Activated CD4-positive, alpha-beta T cell treated with anti-CD3 and anti-CD28 coated beads for 4 hours (primary cell): Measurements from ENCODE around the gene CCDC3.
"Not testable (repeated sequence)": the region's sequence is repeated elsewhere in the genome, so short reads cannot be mapped to it uniquely, and the experiment has no call there.

Experiments used
- DNase-seq, 2 donors: peaks; one replicate each; pipeline ENCODE4 v3.0.0-alpha.2; 2020

The CCDC3 gene

DNA sequence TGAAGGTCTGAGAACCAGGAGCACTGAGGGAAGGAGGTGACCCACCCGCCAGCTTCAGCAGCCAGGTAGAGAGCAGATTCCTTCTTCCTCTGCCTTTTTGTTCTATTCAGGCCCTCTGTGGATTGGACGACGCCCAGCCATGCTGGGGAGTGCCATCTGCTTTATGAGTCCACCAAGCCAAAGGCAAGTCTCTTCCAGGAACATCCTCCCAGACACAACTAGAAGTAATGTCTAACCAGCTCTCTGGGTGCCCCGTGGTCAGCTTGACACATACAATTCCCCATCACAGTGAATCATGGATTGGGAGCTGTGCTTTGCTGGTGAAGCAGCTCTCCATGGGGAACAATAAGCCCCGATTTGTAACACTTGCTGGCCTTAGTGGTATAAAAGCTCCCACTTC, 125.2 kb downstream of the CCDC3 start:
- DNase-seq, result no peak

DNA sequence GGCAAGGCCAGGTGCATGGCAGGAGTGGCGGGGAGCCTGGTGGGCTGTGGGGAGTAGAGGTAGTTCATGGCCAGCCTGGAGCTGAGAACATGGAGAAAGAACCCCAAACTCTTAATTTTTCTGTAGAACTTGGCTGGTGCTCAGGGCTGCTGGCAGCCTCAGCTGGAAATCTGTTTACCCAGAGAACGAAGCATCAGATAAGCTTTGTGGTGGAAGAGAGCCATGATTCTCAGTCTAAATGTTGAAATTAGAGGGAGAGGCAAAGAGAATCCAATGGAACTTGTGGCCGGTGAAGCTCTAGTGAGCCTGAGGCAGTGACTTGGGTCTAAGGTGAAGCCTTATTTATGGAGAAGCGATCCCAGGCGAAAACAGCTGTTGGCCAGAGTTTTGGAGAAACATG, 126.4 kb downstream of the CCDC3 start:
- no peak for DNase-seq

DNA sequence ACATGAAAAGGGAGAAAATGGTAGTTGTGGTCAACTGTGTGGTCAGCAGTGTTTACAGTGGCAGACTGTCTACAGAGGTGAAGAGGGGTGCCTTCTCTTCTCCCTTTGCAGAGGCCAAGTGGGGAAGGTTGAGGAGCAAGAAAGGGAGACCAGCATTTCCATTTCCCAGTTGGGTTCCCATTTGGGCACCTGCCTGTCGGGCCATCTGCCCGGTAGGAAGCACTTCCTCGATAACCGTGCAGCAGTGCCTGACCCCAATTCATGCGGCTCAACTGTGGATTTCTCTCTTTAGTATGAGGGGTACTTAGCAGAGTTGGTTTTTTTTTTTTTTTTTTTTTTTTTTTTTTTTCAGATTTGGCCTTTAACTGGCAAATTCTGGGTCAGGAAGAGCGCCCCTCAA, 127.0 kb downstream of the CCDC3 start:
- no peak for DNase-seq

DNA sequence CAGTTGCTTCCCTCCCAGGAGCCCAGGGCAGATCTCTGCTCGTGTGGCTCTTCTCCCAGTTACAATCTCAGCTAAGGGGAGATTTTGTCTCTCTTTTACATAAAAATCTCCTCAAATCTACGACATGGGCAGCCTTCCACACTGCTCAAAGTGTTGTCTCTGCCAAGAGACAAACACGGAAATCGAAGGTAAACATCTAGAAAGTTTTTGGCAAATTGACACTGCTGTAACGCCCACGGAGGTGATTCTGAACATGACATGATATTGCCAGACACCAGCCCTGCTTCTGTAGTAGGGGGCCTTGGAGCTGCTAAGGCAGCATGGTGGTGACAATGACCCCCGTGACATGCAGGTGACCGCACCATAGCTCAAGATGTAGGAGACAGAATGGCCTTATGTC, 128.3 kb downstream of the CCDC3 start:
- DNase-seq, result no peak

GRCh38 chr10:12872577-12872976, 128.9 kb downstream of the CCDC3 start:
- no peak for DNase-seq

- DNase-seq, result no peak
Measured at GRCh38 chr10:12869427-12869826, 132.1 kb downstream of the CCDC3 start.

DNA sequence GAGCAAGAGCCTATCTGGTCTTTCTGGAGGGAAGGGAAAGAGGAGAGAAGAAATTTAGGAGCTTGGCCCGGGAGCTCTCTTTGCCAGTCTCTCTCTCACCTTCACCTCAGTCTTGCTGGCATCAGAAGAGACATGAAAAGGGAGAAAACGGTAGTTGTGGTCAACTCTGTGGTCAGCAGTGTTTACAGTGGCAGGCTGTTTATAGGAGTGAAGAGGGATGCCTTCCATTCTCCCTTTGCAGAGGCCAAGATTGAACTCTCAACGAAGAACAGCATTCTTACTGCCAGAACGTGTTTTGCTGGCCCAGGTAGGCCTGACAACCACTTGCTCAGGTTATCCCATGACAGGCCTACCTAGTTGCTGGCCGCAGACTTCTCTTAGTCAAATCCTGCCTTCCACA, 133.3 kb downstream of the CCDC3 start:
- DNase-seq, result no peak

GRCh38 chr10:12865515-12865914, 136.0 kb downstream of the CCDC3 start:
- not testable (repeated sequence) for DNase-seq

GRCh38 chr10:12862459-12862858, 139.1 kb downstream of the CCDC3 start:
- DNase-seq, result no peak

- DNase-seq, result no peak
Measured at GRCh38 chr10:12854988-12855387, 146.5 kb downstream of the CCDC3 start.

DNA sequence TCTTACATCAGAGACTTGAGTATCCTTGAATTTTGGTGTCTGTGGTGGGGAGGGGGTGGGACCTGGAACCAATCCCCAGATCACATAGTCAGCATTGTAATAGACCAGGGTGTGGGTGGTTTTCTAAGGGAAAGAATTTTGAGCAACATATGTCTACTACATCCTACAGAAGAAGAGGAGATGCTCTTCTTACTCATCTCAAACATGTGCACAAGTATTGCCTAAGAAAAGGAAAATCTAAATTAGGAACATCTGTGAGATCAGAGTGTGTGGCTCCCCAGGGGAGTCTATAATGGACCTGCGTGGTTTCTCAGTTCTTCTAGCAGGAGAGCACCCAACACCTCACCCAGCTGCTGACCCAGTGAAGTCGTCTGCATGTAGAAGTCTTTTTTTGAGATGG, 148.8 kb downstream of the CCDC3 start:
- DNase-seq, result no peak

DNA sequence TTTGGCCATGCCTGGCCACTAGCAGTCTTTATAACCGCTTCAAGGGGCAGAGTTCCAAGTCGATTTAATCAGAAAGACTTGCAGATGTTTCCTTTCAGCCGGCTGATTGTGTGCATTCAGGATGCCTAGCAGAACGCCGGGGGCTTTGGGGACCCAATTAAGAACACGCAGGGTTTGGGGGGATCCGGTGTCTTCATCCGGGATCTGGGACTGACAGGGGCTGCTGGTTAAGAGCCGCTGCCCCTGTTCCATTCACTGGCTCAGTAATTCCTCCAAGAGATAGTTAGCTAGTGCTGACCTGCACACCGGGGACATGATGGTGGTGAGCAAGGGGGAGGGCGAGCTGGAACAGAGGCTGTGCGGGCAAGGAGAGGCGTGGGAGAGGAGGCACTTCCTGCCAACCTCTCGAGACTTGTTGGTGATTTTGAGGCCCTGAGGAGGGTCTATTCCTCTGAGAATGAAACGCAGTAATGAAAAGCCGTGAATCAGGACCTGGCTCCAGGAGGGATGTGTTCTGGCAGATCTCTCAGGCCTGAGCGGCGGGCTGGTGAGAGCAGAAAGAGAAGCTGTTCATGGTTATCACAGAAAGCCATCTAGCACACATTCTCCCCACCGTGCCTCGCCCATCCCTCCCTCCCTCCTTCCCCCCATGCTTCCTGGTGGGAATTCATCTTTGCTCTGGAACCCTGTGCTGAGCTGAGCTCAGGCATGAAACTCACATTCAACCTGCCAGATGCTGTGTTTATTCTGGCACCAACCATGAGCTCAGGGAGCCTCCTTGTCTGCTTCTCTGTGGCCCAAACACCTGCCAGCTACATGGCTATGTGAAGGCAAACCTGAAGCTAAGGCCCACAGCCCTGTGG, 152.0 kb downstream of the CCDC3 start:
- DNase-seq, result no peak

DNA sequence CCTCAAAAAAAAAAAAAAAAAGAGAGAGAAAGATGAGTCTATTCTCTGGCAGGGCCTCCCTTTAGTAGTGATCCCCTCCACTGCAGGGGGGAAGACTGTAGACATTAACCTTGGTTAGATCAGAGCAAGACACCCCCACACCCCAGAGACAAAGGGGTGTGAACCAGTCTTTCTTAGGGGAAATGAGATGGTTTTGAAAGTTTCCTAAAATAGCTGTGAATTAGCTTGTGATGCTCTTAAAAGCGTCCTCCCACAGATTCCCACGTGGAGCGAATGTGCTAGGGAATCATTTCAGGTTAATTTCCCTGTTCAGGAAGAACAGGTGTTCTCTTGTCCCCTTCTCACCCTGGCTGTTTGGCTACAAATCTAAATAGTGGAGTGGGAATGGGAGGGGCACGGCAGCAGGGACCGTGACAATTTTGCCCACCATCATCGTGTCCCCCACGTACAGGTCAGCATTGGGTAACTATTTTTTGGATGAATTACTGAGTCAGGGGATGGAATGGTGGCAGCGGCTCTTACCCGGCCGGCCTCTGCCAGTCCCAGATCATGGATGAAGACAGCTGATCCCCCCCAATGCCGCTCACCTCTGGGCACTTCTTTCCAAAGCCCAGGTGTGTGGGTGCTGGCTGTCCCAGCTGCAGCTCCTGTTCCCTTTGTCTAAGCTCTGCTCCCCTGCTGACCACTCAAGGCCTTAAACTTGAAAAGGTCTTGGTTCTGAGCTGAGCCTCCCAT, 152.9 kb downstream of the CCDC3 start:
- no peak for DNase-seq

GRCh38 chr10:12847361-12847975, 154.0 kb downstream of the CCDC3 start:
- no peak for DNase-seq

GRCh38 chr10:12846718-12847117, 154.8 kb downstream of the CCDC3 start:
- DNase-seq, result no peak
